SJCRH30 (cell line): ENCODE data around the gene UNC5B. TPM values are rescaled to one million over a fixed set of nuclear protein-coding genes. Genes with fewer than 3 reads are reported as not detected.
"Not testable (repeated sequence)": the region's sequence is repeated elsewhere in the genome, so short reads cannot be mapped to it uniquely, and the experiment has no call there.

Experiments
- DNase-seq, 2 experiments: peaks; one replicate each; pipeline ENCODE4 v3.0.0-alpha.2; 2015 to 2020
- H3K27ac ChIP-seq: fragments of 250-450 bp; sonication (Bioruptor Pico); 2 replicates; pipeline ENCODE4 v1.5.1; 2020; ENCODE audit warnings: mild to moderate bottlenecking, moderate library complexity
- H3K27me3 ChIP-seq: fragments of 250-450 bp; sonication (Bioruptor Pico); 2 replicates; pipeline ENCODE4 v1.5.1; 2020; ENCODE audit warnings: mild to moderate bottlenecking, moderate library complexity
- H3K36me3 ChIP-seq: fragments of 250-450 bp; sonication (Bioruptor Pico); 2 replicates; pipeline ENCODE4 v1.5.1; 2020; ENCODE audit warnings: mild to moderate bottlenecking, moderate library complexity
- H3K4me1 ChIP-seq: fragments of 250-450 bp; sonication (Bioruptor Pico); 2 replicates; pipeline ENCODE4 v1.5.1; 2020; ENCODE audit warnings: mild to moderate bottlenecking, moderate library complexity
- H3K4me3 ChIP-seq: fragments of 250-450 bp; sonication (Bioruptor Pico); 2 replicates; pipeline ENCODE4 v1.5.1; 2020; ENCODE audit warnings: mild to moderate bottlenecking, moderate library complexity
- H3K9me3 ChIP-seq: fragments of 250-450 bp; sonication (Bioruptor Pico); replicated peaks from 2 replicates; pipeline ENCODE4 v1.5.1; 2020; ENCODE audit warnings: mild to moderate bottlenecking, moderate library complexity
- total RNA-seq: library from RNA; depleted of rRNA; stranded (reverse); fragments of >200 nt; shearing (Covaris generic); gene quantifications from 2 replicates; pipeline ENCODE4 v1.2.3, GENCODE V29; 2014

UNC5B gene
- total RNA-seq, 1 experiment from 2014 or later: 3.6 TPM

DNA sequence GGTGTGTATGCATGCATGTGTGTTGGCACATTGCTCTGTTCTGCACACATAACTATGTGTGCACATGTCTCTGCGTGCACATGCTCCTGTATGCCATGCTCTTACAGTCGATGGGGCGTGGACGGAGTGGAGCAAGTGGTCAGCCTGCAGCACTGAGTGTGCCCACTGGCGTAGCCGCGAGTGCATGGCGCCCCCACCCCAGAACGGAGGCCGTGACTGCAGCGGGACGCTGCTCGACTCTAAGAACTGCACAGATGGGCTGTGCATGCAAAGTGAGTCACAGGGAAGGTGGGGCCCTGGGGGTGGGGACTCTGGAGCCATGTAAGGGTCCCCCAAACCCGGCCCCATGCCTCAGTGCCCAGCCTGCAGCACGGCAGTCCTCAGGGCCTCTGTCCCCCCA is 76.1 kb downstream of the UNC5B start:
- H3K4me3 ChIP-seq: no peak overlapping the region
- H3K27me3 ChIP-seq: no peaks in the 10 kb centered on the region
- no peaks in the 10 kb centered on the region for H3K9me3 ChIP-seq
- no peaks in the 10 kb centered on the region for H3K4me1 ChIP-seq
- no peak overlapping the region for H3K27ac ChIP-seq
- no peaks in the 10 kb centered on the region for H3K36me3 ChIP-seq
- DNase-seq: no peak

DNA sequence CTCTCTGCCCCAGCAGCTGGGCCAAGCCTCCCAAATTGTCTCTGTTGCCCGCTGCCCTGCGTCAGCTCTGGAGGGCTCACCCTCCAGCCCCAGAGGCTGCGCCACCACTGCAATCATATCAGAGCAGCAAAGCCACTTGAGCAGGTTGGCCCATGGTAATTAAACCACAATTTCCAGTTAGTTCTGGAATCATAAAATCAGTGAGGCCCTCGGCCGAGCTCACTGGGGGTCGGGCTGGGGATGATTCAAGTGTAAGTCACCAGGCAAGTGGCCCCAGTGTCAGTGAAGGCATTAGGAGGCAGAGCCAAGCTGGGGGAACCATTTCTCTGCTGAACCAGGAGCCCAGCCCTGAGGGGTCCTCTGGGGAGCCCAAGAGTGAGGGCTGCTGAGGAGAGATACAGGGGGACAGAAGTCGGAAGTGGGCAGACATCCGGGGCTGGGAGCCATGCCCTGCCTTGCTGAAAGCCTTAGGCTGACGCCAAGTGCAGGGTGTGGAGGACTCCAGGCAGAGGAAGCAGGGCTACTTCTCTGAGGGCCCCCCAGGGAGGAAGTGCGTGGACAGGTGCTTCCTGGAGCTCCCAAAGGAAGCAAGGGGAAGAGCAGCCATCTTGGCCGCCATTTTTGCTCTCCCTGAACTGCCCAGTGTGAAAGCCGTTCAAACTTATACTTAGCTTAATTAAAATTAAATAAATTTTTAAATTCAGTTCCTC is 77.2 kb downstream of the UNC5B start:
- no peaks in the 10 kb centered on the region for H3K4me1 ChIP-seq

DNA sequence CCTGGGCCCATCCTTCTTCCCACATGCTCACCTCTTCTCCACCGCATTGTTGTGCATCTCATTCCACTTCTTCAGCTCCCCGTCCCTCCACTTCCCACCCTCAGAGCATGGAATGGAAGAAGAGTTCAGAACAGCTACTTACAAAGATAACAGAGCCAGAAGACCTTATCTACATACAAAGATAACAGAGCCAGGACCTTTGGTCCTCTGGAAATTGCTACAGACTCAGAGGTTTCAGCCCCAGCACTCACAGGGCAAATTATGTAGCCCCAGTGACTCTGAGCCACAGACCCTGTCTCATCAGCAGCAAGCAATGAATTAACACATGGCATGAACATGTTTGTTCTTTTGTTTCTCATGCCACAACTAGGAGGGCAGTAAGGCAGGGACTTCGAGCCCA is 78.0 kb downstream of the UNC5B start:
- Histone ChIP-seq H3K4me3 (no peak overlapping the region), H3K27ac (no peak overlapping the region), H3K36me3 (no peaks in the 10 kb centered on the region), H3K9me3 (no peaks in the 10 kb centered on the region), H3K27me3 (no peaks in the 10 kb centered on the region), H3K4me1 (no peaks in the 10 kb centered on the region)
- no peak for DNase-seq

More for the DNA sequence above, 77.2 kb downstream of the UNC5B start:
- Histone ChIP-seq H3K36me3 (no peaks in the 10 kb centered on the region), H3K9me3 (no peaks in the 10 kb centered on the region), H3K27me3 (no peaks in the 10 kb centered on the region), H3K4me3 (no peak overlapping the region), H3K27ac (no peak overlapping the region)
- no peak for DNase-seq

DNA sequence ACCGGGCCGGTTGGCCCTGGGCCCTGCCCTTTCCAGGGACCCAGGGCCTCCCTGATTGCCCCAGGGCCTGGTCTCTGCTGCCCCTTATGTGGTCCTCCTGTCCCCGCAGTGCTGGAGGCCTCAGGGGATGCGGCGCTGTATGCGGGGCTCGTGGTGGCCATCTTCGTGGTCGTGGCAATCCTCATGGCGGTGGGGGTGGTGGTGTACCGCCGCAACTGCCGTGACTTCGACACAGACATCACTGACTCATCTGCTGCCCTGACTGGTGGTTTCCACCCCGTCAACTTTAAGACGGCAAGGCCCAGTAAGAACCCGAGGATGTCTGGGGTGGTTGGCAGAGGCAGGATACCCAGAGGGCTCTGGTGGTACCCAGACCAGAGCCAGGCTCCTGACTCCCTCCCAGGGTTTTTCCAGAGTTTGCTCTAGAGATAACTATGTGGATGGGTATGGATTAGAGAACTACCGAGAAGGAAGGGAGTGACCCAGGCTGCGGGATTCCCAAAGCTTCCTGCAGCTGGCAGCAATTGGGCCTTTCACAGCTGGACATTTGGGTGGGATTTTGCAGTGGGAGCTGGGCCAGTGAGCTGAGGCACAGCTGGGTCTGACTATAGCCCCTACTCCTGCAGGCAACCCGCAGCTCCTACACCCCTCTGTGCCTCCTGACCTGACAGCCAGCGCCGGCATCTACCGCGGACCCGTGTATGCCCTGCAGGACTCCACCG is 78.6 kb downstream of the UNC5B start:
- Histone ChIP-seq H3K27me3 (no peaks in the 10 kb centered on the region), H3K36me3 (no peaks in the 10 kb centered on the region), H3K4me3 (no peak overlapping the region), H3K9me3 (no peaks in the 10 kb centered on the region), H3K27ac (no peak overlapping the region), H3K4me1 (no peaks in the 10 kb centered on the region)
- DNase-seq: no peak

DNA sequence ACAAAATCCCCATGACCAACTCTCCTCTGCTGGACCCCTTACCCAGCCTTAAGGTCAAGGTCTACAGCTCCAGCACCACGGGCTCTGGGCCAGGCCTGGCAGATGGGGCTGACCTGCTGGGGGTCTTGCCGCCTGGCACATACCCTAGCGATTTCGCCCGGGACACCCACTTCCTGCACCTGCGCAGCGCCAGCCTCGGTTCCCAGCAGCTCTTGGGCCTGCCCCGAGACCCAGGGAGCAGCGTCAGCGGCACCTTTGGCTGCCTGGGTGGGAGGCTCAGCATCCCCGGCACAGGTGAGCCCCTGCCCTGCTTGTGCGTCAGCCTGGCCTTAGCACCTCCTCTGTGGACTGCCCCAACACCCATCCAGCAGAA is 79.1 kb downstream of the UNC5B start:
- DNase-seq: no peak
- Histone ChIP-seq H3K27ac (no peak overlapping the region), H3K4me3 (no peak overlapping the region), H3K9me3 (no peaks in the 10 kb centered on the region), H3K4me1 (no peaks in the 10 kb centered on the region), H3K27me3 (no peaks in the 10 kb centered on the region), H3K36me3 (no peaks in the 10 kb centered on the region)

DNA sequence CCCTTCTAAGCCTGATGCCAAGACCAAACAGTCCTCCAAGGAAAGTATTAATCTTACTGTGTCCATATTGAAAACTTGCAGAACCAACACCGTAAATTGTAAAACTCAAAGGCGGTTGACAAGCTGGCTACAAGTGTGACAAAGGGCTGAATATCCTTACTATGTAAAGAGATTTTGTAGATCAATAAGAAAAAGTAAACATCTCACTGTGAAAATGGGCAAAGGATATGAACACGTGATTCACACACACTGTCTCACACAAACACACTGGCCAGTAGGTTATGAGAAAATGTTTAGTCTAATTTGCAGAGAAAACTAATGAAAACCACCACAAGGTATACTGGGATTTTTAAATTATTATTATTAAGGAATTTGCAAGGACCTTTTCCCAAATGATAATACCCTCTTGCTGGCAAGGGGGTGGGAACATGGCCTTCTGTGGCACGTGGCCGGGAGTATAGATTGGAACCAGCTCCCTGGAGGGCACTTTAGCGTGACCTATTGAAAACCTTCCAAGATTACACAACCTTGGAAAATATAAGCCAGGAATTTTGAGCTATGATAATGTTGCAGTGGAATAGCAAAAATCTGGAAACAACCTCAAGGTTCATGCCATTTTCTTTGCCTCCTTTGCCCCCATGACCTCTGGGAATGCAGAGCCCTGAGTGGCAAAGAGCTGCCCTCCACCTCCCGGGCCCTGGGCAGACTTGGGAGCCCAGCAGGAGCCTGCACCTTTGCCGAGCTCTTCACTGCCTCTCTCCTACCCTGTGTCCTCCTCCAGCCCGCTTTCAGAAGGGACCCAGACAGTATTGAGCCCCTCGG is 80.5 kb downstream of the UNC5B start:
- no peaks in the 10 kb centered on the region for H3K4me1 ChIP-seq
- H3K36me3 ChIP-seq: no peaks in the 10 kb centered on the region

DNA sequence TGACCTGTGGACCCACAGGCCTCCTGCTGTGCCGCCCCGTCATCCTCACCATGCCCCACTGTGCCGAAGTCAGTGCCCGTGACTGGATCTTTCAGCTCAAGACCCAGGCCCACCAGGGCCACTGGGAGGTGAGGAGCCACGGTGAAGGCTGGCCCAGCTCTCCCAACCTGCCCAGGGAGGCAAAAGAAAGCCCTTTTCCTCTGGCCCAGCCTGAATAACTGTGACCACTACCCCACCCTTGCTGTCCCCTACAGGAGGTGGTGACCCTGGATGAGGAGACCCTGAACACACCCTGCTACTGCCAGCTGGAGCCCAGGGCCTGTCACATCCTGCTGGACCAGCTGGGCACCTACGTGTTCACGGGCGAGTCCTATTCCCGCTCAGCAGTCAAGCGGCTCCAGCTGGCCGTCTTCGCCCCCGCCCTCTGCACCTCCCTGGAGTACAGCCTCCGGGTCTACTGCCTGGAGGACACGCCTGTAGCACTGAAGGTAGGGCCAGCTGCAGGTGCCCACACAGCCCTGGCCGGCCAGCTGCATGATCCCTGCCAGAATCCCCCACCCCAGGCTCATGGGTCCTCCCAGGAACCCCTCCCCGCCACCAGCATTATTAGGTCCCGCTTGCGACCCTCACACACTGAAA is 81.2 kb downstream of the UNC5B start:
- no peaks in the 10 kb centered on the region for H3K27me3 ChIP-seq
- no peaks in the 10 kb centered on the region for H3K36me3 ChIP-seq
- no peak overlapping the region for H3K4me3 ChIP-seq
- H3K4me1 ChIP-seq: no peaks in the 10 kb centered on the region
- no peak for DNase-seq
- H3K27ac ChIP-seq: no peak overlapping the region
- no peaks in the 10 kb centered on the region for H3K9me3 ChIP-seq

More for the DNA sequence above, 80.5 kb downstream of the UNC5B start:
- H3K27me3 ChIP-seq: no peaks in the 10 kb centered on the region
- DNase-seq: no peak
- no peaks in the 10 kb centered on the region for H3K9me3 ChIP-seq
- no peak overlapping the region for H3K27ac ChIP-seq
- no peak overlapping the region for H3K4me3 ChIP-seq

DNA sequence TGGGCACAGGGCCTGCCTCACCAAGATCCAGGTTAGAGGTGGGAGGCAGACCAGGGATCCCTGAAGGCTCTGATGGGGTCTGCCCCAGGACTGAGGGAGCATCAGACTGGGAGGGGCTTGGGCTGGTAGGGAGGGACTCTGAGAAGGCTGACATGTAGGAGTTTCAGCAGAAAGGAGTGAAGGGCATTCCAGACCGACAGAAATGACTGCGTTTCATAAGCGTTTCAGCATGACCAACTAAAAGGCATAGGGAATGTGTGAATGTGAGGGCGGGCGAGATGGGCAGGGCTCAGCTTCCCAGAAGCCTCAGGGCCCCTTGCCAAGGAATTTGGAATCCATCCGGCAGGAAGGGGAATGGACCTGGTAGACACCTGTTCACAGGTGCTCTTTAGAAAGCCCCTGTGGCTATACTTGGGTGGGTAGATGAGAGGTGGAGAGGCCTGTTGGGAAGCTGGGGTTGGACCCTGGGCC is 81.8 kb downstream of the UNC5B start:
- no peaks in the 10 kb centered on the region for H3K27me3 ChIP-seq
- H3K4me1 ChIP-seq: no peaks in the 10 kb centered on the region
- DNase-seq: no peak
- H3K4me3 ChIP-seq: no peak overlapping the region
- H3K27ac ChIP-seq: no peak overlapping the region
- no peaks in the 10 kb centered on the region for H3K36me3 ChIP-seq
- no peaks in the 10 kb centered on the region for H3K9me3 ChIP-seq

DNA sequence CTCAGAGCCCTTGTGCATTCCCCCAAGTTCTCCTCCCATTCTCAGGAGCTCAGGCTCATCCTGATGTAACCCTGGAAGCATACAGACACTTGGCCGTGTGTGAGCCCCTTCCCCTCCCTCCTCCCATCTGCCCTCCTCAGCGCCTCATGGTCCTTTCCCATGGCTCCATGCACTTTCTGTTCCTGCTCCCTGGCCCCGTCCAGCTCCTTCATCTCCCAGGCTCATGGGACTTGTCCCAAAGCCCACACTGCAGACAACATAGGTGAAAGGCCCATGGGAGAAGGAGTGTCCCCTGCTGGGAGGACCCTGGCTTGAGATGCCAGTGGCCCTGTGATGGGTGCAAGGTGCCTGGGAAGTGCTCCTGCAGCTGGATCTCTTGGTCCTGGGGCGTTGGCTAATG is 82.5 kb downstream of the UNC5B start:
- no peaks in the 10 kb centered on the region for H3K9me3 ChIP-seq
- no peaks in the 10 kb centered on the region for H3K36me3 ChIP-seq

DNA sequence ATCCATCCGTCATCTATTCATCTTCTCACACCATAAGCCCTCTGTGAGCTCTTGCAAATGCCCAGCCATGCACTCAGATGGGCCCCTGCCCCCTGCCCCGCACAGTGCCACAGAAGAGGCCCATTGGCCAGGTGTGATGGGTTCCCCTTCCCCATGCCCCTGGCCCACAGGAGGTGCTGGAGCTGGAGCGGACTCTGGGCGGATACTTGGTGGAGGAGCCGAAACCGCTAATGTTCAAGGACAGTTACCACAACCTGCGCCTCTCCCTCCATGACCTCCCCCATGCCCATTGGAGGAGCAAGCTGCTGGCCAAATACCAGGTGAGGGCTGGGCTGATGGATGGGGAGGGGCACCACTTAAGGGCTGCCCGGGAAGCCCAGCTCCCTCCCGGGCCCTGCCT is 83.3 kb downstream of the UNC5B start:
- Histone ChIP-seq H3K36me3 (no peaks in the 10 kb centered on the region), H3K27ac (no peak overlapping the region), H3K4me1 (no peaks in the 10 kb centered on the region), H3K4me3 (no peak overlapping the region), H3K9me3 (no peaks in the 10 kb centered on the region), H3K27me3 (no peaks in the 10 kb centered on the region)
- no peak for DNase-seq

More for the DNA sequence above, 82.5 kb downstream of the UNC5B start:
- H3K27me3 ChIP-seq: no peaks in the 10 kb centered on the region
- no peak overlapping the region for H3K4me3 ChIP-seq
- no peak overlapping the region for H3K27ac ChIP-seq
- H3K4me1 ChIP-seq: no peaks in the 10 kb centered on the region
- no peak for DNase-seq

DNA sequence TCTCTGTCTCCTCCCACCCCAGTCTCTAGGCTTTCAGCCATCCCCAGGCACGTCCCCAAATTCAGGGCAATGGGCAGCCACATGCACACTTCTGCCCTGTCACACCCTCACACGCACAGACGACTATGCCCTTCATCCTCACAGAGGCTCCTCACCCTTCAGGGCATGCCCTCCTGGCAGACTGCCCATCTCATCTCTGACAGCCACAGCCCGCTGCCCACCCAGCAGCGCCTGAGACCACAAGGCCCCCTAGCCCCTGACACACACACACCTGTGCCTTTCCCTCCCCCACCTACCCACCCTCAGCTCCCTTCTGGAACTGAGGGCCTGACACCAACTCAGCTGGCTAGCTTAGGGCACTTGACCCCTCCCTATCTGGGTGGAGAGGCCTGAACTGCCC is 83.7 kb downstream of the UNC5B start:
- Histone ChIP-seq H3K27ac (no peak overlapping the region), H3K4me3 (no peak overlapping the region), H3K4me1 (no peaks in the 10 kb centered on the region), H3K9me3 (no peaks in the 10 kb centered on the region), H3K36me3 (no peaks in the 10 kb centered on the region), H3K27me3 (no peaks in the 10 kb centered on the region)
- DNase-seq: no peak

DNA sequence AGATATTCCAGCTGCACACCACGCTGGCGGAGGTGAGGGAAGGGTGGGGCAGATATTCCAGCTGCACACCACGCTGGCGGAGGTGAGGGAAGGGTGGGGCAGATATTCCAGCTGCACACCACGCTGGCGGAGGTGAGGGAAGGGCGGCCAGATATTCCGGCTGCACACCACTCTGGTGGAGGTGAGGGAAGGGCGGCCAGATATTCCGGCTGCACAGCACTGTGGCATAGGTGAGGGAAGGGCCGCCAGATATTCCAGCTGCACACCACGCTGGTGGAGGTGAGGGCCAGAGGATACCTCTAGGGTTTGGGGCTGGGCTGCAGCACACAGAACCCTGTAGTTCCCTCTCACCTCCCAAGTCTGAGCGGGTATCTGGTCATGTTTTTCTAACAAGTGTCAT is 84.4 kb downstream of the UNC5B start:
- not testable (repeated sequence) for DNase-seq, H3K9me3 ChIP-seq, H3K27me3 ChIP-seq, H3K27ac ChIP-seq, H3K4me3 ChIP-seq, H3K4me1 ChIP-seq, H3K36me3 ChIP-seq

DNA sequence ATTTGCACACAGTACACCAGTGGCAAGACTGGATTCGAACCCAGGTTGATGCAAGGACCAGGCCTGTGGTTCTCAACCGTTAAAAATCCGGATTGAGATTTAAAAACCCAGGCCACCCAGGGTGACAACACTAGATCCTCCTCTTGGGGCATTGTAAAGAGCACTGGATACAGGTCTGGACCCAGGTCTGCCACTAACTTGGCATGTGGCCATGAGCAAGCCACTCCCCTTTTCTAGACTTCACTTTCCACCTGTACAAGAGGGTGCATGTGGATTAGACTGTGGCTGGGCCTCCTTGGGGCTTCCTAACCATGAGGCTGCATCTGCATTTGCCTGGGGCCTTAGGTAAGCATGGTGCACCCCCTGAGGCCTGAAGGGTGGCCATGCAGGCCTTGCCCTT is 85.0 kb downstream of the UNC5B start:
- no peaks in the 10 kb centered on the region for H3K27me3 ChIP-seq
- DNase-seq: no peak
- H3K4me3 ChIP-seq: no peak overlapping the region
- no peaks in the 10 kb centered on the region for H3K4me1 ChIP-seq
- no peaks in the 10 kb centered on the region for H3K9me3 ChIP-seq
- H3K36me3 ChIP-seq: no peaks in the 10 kb centered on the region
- no peak overlapping the region for H3K27ac ChIP-seq

DNA sequence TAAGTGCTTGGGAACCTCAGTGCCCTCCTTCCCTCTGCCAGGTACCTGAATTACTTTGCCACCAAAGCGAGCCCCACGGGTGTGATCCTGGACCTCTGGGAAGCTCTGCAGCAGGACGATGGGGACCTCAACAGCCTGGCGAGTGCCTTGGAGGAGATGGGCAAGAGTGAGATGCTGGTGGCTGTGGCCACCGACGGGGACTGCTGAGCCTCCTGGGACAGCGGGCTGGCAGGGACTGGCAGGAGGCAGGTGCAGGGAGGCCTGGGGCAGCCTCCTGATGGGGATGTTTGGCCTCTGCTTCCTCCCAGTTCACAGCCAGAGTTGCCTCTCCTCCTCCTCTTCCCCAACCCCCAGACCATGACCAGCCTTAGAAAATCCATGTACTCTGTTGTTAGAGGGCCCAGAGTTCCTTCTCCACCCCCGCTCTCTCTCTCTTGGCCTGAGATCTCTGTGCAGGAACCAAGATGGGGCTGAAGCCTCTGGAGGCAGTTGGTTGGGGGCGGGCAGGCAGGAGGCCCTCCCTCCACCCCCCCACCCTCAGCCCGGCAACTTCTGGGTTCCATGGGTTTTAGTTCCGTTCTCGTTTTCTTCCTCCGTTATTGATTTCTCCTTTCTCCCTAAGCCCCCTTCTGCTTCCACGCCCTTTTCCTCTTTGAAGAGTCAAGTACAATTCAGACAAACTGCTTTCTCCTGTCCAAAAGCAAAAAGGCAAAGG is 86.9 kb downstream of the UNC5B start:
- H3K36me3 ChIP-seq: no peaks in the 10 kb centered on the region
- H3K4me3 ChIP-seq: no peak overlapping the region
- no peaks in the 10 kb centered on the region for H3K27me3 ChIP-seq
- H3K27ac ChIP-seq: no peak overlapping the region
- no peak for DNase-seq
- H3K9me3 ChIP-seq: no peaks in the 10 kb centered on the region
- no peaks in the 10 kb centered on the region for H3K4me1 ChIP-seq
